GM12892 (cell line): ENCODE results near the gene NDUFC2.
"Not testable (repeated sequence)": the region's sequence is repeated elsewhere in the genome, so short reads cannot be mapped to it uniquely, and the experiment has no call there.

ENCODE experiments used
- DNase-seq: peaks from one replicate; pipeline ENCODE4 v3.0.0; 2011; ENCODE audit not compliant: insufficient read length
- FAIRE-seq: peaks from 2 replicates; lab custom pipeline; 2011; peaks lifted over from hg19 to GRCh38; lab: Jason Lieb, UNC
- POLR2A ChIP-seq: IDR thresholded peaks from 2 replicates; pipeline ENCODE4 v1.6.1; 2011; ENCODE audit warnings: low read depth, low read length, control low read depth
- POLR2AphosphoS5 ChIP-seq: IDR thresholded peaks from 2 replicates; pipeline ENCODE4 v1.6.1; 2011; ENCODE audit warnings: low read depth, low read length, control low read depth
- TAF1 ChIP-seq: IDR thresholded peaks from 2 replicates; pipeline ENCODE4 v1.6.1; 2011; ENCODE audit warnings: low read depth, mild to moderate bottlenecking, control low read depth, low read length, borderline replicate concordance

NDUFC2 gene

GRCh38 chr11:78045851-78046485 lies 33.7 kb downstream of the NDUFC2 start:
- TF ChIP-seq POLR2A (no peak), TAF1 (no peak), POLR2AphosphoS5 (no peak)
- FAIRE-seq (peak; percentile 92), DNase-seq (peak; percentile 83)

GRCh38 chr11:78044706-78045105 lies 35.0 kb downstream of the NDUFC2 start:
- FAIRE-seq (no peak), DNase-seq (no peak)
- no peak for TF ChIP-seq TAF1
- no peak for TF ChIP-seq POLR2A
- no peak for TF ChIP-seq POLR2AphosphoS5

DNA sequence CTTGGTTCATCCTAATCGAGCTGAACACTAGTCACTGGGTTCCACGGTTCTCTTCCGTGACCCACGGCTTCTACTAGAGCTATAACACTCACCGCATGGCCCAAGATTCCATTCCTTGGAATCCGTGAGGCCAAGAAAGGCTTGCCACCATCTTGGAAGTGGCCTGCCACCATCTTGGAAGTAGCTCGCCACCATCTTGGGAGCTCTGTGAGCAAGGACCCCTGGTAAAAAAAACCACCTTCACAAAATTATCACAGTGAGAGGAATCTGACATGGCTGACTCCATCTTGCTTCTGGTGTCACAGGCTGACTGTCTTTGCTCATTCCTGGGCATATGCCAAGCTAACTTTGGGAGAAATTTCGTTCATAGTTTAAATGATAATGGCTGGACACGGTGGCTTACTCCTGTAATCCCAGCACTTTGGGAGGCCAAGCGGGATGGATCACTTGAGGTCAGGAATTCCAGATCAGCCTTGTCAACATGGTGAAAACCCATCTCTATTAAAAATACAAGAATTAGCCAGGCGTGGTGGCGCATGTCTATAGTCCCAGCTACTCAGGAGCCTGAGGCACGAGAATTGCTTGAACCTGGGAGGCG lies 37.7 kb downstream of the NDUFC2 start:
- TF ChIP-seq POLR2A (no peak), POLR2AphosphoS5 (no peak), TAF1 (no peak)
- no peak for FAIRE-seq
- no peak for DNase-seq

GRCh38 chr11:78041380-78041719 lies 38.3 kb downstream of the NDUFC2 start:
- not testable (repeated sequence) for FAIRE-seq, DNase-seq

GRCh38 chr11:78040691-78041379 lies 38.8 kb downstream of the NDUFC2 start:
- DNase-seq (no peak), FAIRE-seq (no peak)
- TF ChIP-seq POLR2A (no peak), POLR2AphosphoS5 (no peak), TAF1 (no peak)

GRCh38 chr11:78039919-78040671 lies 39.6 kb downstream of the NDUFC2 start:
- no peak for TF ChIP-seq POLR2AphosphoS5
- TF ChIP-seq TAF1: no peak
- DNase-seq: peak; percentile 38
- peak; percentile 67 for FAIRE-seq

DNA sequence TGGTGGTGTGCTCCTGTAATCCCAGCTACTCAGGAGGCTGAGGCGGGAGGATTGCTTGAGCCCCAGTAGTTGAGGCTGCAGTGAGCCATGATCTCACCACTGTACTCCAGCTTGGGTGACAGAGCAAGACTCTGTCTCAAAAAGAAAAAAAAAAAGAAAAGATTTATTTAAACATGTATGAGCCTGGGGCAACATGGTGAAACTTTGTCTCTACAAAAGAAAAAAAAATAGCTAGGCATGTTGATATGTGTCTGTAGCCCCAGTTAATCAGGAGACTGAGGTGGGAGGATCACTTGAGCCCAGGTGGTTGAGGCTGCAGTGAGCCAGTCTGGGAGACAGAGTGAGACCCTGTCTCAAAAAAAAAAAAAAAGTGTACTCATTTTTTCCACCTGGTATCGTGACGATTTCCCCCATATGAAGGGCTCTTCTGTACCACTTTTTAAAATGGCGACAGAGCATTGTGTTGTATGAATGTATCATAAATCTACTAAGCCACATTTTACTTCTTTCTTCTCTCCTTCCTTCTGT lies 40.2 kb downstream of the NDUFC2 start:
- no peak for TF ChIP-seq POLR2A
- FAIRE-seq (no peak), DNase-seq (no peak)

DNA sequence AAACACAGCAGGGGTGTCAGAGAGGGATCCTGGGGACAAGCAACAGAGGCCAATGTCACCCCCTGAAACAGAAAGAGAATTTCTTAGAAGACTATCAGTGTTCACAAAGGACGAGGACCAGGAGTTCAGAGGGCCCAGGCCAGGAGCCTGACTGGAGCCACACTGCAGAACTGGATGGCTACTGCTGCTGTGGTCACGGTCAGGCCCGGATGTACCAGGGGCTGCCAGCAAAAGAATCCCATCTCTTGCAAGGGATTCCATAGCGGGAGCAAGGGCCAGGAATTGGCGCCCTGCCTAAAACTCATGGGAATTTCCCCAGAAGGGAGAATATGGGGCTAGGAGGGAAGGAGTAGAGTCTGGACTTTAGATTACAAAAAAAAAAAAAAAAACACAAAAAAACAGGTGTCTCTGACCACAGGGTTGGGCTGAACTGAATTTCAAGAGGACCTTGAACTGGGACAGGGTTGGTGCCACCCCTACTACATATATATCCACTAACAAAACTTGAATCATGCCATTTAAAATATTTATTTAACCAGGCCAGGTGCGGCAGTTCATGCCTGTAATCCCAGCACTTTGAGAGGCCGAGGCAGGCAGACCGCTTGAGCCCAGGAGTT lies 40.9 kb downstream of the NDUFC2 start:
- FAIRE-seq: no peak
- no peak for TF ChIP-seq POLR2A
- no peak for DNase-seq

GRCh38 chr11:78037825-78038620 lies 41.6 kb downstream of the NDUFC2 start:
- TF ChIP-seq POLR2AphosphoS5 (no peak), TAF1 (no peak), POLR2A (no peak)
- FAIRE-seq: no peak

DNA sequence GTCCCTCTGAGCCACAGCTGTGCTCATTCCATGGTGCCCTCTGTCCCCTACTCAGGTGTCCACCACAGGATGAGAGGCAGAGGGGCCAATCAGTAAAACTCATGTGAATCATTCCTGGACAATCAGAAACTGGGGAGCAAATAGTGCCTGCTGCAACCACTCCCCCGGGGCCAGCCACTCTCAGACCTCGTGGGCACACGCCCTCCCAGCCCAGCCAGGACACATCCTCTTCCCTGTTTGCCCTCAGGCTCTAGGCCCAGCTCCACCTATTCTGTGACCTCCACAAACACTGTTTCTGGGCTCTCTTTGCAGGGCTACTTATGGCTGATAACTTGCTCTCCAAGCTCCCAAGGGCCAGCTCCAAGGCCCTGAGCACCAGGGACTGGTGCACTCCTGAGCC lies 42.6 kb downstream of the NDUFC2 start:
- FAIRE-seq (no peak), DNase-seq (no peak)
- TF ChIP-seq TAF1 (no peak), POLR2AphosphoS5 (no peak), POLR2A (no peak)

More at GRCh38 chr11:78037825-78038620, 41.6 kb downstream of the NDUFC2 start:
- no peak for DNase-seq

- FAIRE-seq (no peak), DNase-seq (no peak)
- TF ChIP-seq POLR2AphosphoS5 (no peak), POLR2A (no peak), TAF1 (no peak)
These were observed 43.3 kb downstream of the NDUFC2 start for GRCh38 chr11:78036313-78036712.
